HG02798 (cell line): ENCODE data around the gene GPR37.

Source experiments
- ATAC-seq: cut with Tn5 transposase; IDR thresholded peaks from one replicate; pipeline ENCODE4 v1.9.1; 2021; ENCODE audit warnings: mild to moderate bottlenecking; ENCODE audit not compliant: unreplicated experiment, poor library complexity

Gene GPR37

DNA sequence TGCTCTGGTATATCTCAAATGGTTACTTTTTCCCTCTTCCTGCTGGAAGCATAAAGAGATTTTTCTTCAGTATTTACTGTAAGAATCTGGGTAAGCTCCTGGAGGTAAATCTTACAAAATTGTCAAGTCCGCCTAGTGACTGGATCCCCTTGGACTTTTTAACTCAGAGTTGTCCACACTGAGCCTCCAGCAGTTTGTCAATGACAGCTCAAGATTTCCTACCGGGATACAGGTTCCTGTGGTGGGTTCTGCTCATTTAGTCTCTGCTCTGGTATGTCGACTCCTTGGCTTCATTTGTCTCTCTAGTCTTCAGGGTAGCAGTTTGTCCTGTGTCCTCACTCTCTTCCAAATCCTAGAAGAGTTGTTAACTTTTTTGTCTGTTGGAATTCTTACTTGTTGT lies 27.0 kb downstream of the GPR37 start:
- ATAC-seq: no peak

DNA sequence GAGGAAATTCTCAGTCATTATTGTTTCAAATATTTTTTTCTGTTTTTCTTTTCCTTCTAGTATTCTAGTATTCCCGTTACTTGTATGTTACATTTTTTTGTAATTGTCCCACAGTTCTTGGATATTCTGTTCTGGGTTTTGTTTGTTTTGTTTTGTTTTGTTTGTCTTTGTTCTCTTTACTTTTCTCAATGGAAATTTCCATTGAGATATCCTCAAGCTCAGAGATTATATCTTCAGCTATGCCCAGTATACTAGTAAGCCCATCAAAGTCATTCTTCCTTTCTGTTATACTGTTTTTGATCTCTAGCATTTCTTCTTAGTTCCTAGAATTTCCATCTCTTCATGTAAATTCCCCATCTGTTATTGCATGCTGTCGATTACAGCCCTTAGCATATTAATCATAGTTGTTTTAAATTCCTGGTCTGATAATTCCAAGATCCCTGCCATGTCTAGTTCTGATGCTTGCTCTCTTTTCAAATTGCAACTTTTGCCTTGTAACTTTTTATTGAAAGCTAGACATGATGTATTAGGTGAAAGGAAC lies 27.8 kb downstream of the GPR37 start:
- ATAC-seq: no peak

DNA sequence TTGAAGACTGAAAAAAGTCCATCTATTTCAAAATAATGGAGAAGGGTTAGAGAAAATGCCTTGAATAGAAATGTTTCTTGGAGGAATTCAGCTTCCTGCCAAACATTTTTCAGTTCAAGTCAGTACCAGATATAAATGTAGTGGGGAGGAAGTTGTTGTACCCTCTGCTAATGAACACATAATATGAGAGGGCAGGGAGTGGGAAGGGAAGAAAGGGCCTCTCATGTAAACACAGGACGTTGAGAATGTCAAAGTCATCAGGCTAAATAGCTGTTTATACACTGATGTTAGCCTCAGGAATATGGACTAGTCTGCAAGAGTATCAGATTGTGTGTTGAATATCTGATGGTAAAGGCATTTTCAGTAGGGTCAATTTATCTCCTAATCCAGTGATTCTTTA lies 37.0 kb downstream of the GPR37 start:
- ATAC-seq: no peak

GRCh38 chr7:124724507-124725192 lies 40.9 kb downstream of the GPR37 start:
- no peak for ATAC-seq

- no peak for ATAC-seq
Observed at GRCh38 chr7:124724079-124724478, 41.5 kb downstream of the GPR37 start.

- no peak for ATAC-seq
Observed at GRCh38 chr7:124723012-124723411, 42.6 kb downstream of the GPR37 start.

DNA sequence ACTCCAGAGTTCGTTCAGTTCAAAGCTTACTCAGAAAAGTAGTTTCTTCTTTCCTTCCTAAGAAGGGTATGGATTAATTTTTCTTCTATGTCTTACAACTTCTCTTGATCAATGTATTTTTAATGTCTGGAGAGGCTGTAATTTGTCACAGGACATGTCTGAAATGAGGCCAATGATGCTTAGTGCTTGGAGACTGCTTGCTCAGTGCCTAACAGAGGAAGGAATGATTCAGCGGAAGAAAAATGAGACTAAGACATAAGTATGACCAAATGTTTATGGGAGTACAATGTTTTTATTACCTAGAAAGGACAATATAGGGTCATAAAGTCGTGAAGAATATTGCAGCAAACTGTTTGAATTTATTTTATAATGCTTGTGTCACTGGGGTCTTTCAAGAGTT lies 43.3 kb downstream of the GPR37 start:
- ATAC-seq: no peak

- no peak for ATAC-seq
Observed at GRCh38 chr7:124720195-124720594, 45.4 kb downstream of the GPR37 start.

GRCh38 chr7:124718032-124718766 lies 47.4 kb downstream of the GPR37 start:
- ATAC-seq: no peak

DNA sequence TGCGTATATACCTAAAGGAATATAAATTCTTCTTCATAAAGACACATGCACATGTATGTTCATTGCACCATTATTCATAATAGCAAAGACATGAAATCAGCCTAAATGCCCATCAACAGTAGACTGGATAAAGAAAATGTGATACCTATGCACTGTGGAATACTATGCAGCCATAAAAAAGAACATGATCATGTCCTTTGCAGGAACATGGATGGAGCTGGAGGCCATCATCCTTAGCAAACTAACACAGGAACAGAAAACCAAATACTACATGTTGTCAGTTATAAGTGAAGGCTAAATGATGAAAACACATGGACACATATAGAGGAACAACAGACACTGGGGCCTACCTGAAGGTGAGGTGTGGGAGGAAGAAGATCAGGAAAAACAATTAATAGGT lies 48.7 kb downstream of the GPR37 start:
- ATAC-seq: no peak

DNA sequence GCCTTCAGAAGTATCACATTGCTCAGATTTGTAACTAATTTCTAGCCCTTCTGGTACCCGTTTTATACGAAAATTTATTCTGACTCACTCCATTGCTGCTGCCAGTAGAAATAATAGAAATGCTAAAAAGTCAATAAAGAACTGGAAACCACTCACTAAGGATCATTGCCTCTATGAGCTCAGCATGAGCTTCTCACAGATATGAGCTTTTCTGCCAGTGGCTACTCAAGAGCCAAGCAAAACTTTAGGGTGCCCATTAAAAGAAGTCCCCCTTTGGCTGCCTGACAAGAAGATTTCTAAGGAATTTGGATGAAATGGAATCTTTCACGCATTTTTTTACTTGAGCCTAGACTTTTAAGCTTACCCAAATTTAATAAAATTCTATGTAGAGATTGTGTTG lies 52.5 kb downstream of the GPR37 start:
- no peak for ATAC-seq

DNA sequence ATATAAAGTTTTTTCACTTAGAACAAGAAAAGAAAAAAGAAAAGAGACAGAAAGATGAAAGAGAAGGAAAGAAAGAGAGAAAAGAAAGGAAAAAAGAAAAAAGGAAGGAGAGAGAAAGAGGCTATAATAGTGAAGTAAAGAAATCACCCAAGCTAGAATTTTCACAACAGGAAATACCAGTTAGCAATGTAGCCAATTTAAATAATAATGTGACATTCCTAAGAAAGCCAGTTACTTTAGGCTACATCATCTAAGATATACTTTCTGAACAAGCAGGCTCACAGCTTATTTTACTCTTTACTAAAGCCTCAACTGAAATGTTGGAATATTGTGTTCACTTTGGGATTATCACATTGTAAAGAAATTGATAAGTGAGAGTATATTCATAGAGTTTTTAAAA lies 53.6 kb downstream of the GPR37 start:
- ATAC-seq: no peak

DNA sequence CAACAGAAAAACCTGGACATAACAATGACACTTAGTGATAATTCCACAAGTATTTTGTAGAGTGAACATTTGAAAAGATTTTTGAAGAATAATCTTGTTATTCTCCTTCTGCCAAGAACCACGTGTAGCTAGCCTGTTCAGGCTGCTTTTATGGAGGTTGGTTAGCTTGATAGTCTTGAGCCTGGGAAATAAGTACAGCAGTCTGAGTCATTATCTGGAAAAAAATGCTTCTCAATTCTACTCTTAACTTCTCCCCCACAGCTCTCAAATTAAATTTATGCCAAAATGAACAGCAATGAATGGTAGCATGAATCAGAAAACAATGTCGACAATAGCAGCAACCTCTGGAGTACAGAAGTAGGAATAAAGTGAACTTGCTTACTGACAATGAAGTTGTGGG lies 63.2 kb downstream of the GPR37 start:
- no peak for ATAC-seq

GRCh38 chr7:124701955-124702354 lies 63.6 kb downstream of the GPR37 start:
- no peak for ATAC-seq

- no peak for ATAC-seq
Observed at GRCh38 chr7:124700655-124701054, 64.9 kb downstream of the GPR37 start.

DNA sequence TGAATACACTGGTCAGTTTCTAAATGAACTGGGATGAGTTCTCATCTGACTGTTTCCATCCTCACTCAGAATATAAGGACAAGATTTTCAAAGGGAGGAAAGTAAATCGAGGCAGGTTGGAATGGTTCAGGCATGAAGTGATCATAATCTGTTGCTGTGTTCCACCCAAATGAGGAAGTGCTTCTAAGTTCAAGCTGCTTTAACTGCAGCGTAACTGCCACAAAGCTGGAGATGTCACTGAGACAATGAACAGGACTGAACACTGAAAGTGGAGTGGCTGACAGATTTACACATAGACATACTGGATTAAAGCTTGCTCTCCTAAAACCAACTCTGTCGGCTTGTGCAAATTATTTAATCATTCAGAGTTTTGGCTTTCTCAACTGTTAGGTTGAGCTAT lies 66.6 kb downstream of the GPR37 start:
- ATAC-seq: no peak

DNA sequence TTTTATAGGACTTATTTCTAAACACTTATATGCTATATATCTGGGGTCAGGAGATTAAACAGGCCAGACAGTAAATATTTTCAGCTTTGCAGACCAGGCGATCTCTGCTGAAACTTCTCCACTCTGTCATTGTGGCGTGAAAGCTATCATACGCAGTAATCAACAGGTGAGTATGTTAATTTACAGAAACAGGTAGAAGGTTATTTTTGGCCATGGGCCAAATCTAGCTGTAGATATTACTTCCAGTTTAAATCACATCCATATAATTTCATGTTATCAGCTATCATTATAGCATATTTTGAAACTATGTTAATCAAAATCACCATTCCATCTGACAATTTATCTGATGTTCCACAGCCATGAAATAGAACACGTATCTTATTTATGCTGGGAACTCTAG lies 67.8 kb downstream of the GPR37 start:
- no peak for ATAC-seq
